Neuronal stem cell (in vitro differentiated cells): ENCODE results near the gene PHOSPHO1.

ENCODE experiments used
- DNase-seq: peaks from one replicate; pipeline ENCODE4 v3.0.0-alpha.2; 2013; ENCODE audit warnings: low spot score
- H2AFZ ChIP-seq: one replicate; pipeline ENCODE4 v1.6.1; 2013; ENCODE audit warnings: mild to moderate bottlenecking, low read length, inconsistent platforms
- H2AK5ac ChIP-seq: 2 replicates; pipeline ENCODE4 v1.6.1; 2013; ENCODE audit warnings: low read depth, mild to moderate bottlenecking, inconsistent platforms, low read length, moderate library complexity, mixed read lengths
- H2BK120ac ChIP-seq: 2 replicates; pipeline ENCODE4 v1.6.1; 2013; ENCODE audit warnings: low read depth, mild to moderate bottlenecking, inconsistent platforms, low read length, moderate library complexity, mixed read lengths
- H2BK12ac ChIP-seq: one replicate; pipeline ENCODE4 v1.6.1; 2013; ENCODE audit warnings: low read length, inconsistent platforms
- H2BK15ac ChIP-seq: 2 replicates; pipeline ENCODE4 v1.6.1; 2013; ENCODE audit warnings: mild to moderate bottlenecking, low read length, inconsistent platforms, mixed read lengths
- H2BK5ac ChIP-seq: one replicate; pipeline ENCODE4 v1.6.1; 2013; ENCODE audit warnings: inconsistent platforms, mild to moderate bottlenecking, low read length, moderate library complexity
- H3K14ac ChIP-seq: one replicate; pipeline ENCODE4 v1.6.1; 2013; ENCODE audit warnings: low read length, inconsistent platforms
- H3K18ac ChIP-seq: 2 replicates; pipeline ENCODE4 v1.6.1; 2013; ENCODE audit warnings: low read length, inconsistent platforms
- H3K23ac ChIP-seq: 2 replicates; pipeline ENCODE4 v1.6.1; 2013; ENCODE audit warnings: low read depth, mild to moderate bottlenecking, mixed read lengths, low read length, inconsistent platforms; ENCODE audit not compliant: poor library complexity
- H3K27ac ChIP-seq: replicated peaks from 3 replicates; pipeline ENCODE4 v1.5.1; 2013; ENCODE audit warnings: low read length, inconsistent platforms
- H3K27me3 ChIP-seq, 3 experiments: 2 replicates each; pipeline ENCODE4 v1.6.1; 2013; ENCODE audit warnings: low read length in 3 of 3, mild to moderate bottlenecking in 2 of 3, inconsistent platforms in 1 of 3, low read depth in 1 of 3, mixed read lengths in 1 of 3, moderate library complexity in 1 of 3; ENCODE audit not compliant: control insufficient read depth in 3 of 3, insufficient read depth in 3 of 3
- H3K36me3 ChIP-seq, 2 donors: replicated peaks in 1 of 2; 2 replicates each; pipeline ENCODE4 v1.6.1; 2013; ENCODE audit warnings: low read length in 2 of 2; ENCODE audit not compliant: control insufficient read depth in 2 of 2, insufficient read depth in 2 of 2
- H3K4ac ChIP-seq: 2 replicates; pipeline ENCODE4 v1.6.1; 2013; ENCODE audit warnings: inconsistent platforms, mild to moderate bottlenecking, low read length, moderate library complexity
- H3K4me1 ChIP-seq, 2 donors: 1 replicate in 1 of 2; 2 replicates in 1 of 2; pipeline ENCODE4 v1.6.1; 2013; ENCODE audit warnings: low read length in 2 of 2, low read depth in 1 of 2; ENCODE audit not compliant: control insufficient read depth in 2 of 2, insufficient read depth in 1 of 2
- H3K4me2 ChIP-seq: one replicate; pipeline ENCODE4 v1.6.1; 2013; ENCODE audit warnings: mild to moderate bottlenecking, low read length, inconsistent platforms; ENCODE audit not compliant: insufficient read depth, poor library complexity, severe bottlenecking
- H3K4me3 ChIP-seq, 2 donors: 2 replicates each; pipeline ENCODE4 v1.5.1; 2013; ENCODE audit warnings: low read length in 2 of 2, mild to moderate bottlenecking in 2 of 2, inconsistent platforms in 1 of 2, moderate library complexity in 1 of 2
- H3K79me1 ChIP-seq: one replicate; pipeline ENCODE4 v1.6.1; 2013; ENCODE audit warnings: low read depth, mild to moderate bottlenecking, inconsistent platforms, low read length, moderate library complexity
- H3K9ac ChIP-seq: one replicate; pipeline ENCODE4 v1.6.1; 2013; ENCODE audit warnings: mild to moderate bottlenecking, low read depth, low read length, inconsistent platforms; ENCODE audit not compliant: poor library complexity
- H3K9me3 ChIP-seq, 2 donors: replicated peaks in 1 of 2; 2 replicates each; pipeline versions ENCODE3 to v1.6.1; 2013; ENCODE audit warnings: low read length in 2 of 2, mild to moderate bottlenecking in 2 of 2, inconsistent platforms in 1 of 2, low read depth in 1 of 2, mixed read lengths in 1 of 2, moderate library complexity in 1 of 2; ENCODE audit not compliant: control insufficient read depth in 2 of 2, insufficient read depth in 1 of 2
- H4K8ac ChIP-seq: one replicate; pipeline ENCODE4 v1.6.1; 2013; ENCODE audit warnings: low read depth, mild to moderate bottlenecking, inconsistent platforms, low read length, moderate library complexity
- H4K91ac ChIP-seq: one replicate; pipeline ENCODE4 v1.6.1; 2013; ENCODE audit warnings: low read length, low read depth, mild to moderate bottlenecking, inconsistent platforms; ENCODE audit not compliant: poor library complexity
- WGBS, 2 donors: extraction: QIAGEN DNeasy Blood & Tissue Kit; methylation state at CpG; one replicate each; pipeline ENCODE4 v1.1.7; 2013; ENCODE audit warnings: missing lambda C conversion rate in 2 of 2, mixed read lengths in 1 of 2; ENCODE audit not compliant: insufficient read length in 2 of 2, insufficient replicate concordance in 1 of 2; ENCODE audit errors: extremely low coverage in 2 of 2; 5-methylcytosine and 5-hydroxymethylcytosine counted together

The PHOSPHO1 gene

DNA sequence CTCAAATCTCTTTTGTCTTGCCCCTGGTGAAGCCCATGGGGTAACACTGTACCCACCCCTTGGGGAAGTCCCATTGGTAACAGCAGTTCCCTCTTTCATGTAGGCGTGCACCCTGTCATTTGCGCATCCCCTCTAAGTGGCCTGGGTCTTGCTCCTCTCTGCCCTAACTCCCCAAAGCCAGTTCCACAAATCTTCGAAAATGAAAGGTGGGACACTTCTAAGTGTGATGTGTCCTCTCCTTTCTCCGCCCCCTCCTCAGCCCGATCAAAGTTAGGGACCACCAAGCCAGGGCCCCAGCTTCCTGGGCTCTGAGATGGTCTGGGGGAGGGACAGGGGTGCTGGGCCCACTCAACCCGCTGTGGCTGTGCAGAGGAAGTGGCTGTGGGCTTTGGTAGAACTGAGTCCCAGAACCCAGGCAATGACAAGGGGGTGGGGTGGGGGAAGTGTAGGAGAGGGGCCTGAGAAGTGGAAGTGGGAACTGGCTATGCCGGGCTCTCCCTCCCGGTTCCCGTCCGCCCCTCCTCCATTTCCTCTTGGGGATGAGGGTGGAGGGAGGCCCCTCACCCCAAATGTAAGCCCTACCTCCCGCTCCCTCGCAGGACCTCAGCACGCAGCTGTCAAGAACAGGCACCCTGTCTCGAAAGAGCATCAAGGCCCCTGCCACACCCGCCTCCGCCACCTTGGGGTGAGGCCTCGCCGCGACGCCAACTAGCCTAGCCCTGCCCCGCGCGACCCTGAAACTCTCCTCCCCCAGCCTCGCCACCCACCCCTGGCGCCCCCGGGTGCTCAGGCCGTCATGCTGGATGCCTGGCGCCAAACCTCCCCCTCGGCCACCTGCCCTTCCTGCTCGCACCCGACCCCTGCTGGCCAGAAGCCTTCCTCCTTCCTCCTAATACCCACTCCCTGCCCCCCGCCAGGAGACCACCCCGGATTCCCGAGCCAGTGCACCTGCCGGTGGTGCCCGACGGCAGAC, 11.4 kb downstream of the PHOSPHO1 start:
- Histone ChIP-seq H2AK5ac (peak overlapping the region; percentile 70), H3K4ac (no peak overlapping the region), H2AFZ (no peak overlapping the region), H3K4me1 (peaks cover 0 to 10% of the 10 kb centered on the region in 2 donors), H3K79me1 (peaks cover 2% of the 10 kb centered on the region), H3K14ac (peak overlapping the region; percentile 56), H3K27me3 (peaks cover 8 to 35% (median 23%) of the 10 kb centered on the region in 3 experiments), H3K4me3 (no peak overlapping the region), H4K91ac (no peak overlapping the region), H2BK15ac (peak overlapping the region; percentile 15), H3K9me3 (no peaks in the 10 kb centered on the region), H3K4me2 (no peak overlapping the region), H3K27ac (no peak overlapping the region), H3K9ac (peak overlapping the region; percentile 60), H3K23ac (peak overlapping the region; percentile 43), H4K8ac (no peak overlapping the region), H3K18ac (peak overlapping the region; percentile 64), H3K36me3 (no peaks in the 10 kb centered on the region), H2BK5ac (no peak overlapping the region), H2BK12ac (no peak overlapping the region), H2BK120ac (no peak overlapping the region)
- no peak for DNase-seq
- WGBS, 2 donors = no CpG with 5 or more reads among the region's 37 CpGs

DNA sequence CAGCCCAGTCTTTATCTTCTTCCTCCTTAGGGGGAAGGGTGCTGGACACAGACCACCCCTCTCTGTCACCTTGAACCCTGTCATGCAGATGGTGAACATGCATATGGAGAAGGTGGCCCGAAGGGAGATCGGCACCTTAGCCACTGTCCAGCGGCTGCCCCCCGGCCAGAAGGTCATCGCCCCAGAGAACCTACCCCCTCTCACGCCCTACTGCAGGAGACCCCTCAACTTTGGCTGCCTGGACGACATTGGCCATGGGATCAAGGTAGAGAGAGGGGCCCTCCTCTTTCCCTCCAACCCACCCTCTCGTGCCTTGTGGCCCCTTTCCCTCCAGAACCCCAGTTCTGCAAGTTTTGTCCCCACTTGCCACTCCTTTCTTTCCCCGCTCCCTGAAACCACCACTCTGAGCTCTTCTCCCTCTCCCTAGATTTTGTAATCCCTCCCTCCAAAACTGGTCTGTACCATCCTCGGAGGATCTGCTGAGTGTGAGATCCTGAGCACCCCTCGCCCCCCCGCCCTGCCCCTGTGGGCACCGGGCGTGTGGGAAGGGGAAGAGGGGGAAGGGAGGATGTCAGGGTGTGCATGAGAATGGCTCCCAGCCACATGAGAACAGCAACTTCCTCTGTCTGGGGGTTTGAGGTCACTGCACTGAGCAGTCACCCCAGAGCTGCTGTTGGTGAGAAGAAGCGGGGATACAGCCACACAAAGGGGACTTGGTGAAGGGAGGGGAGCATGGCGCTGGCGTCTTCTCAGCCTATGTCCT, 12.8 kb downstream of the PHOSPHO1 start:
- no peak overlapping the region for H3K9ac ChIP-seq
- DNase-seq = no peak
- no CpG with 5 or more reads among the region's 17 CpGs for WGBS, 2 donors

DNA sequence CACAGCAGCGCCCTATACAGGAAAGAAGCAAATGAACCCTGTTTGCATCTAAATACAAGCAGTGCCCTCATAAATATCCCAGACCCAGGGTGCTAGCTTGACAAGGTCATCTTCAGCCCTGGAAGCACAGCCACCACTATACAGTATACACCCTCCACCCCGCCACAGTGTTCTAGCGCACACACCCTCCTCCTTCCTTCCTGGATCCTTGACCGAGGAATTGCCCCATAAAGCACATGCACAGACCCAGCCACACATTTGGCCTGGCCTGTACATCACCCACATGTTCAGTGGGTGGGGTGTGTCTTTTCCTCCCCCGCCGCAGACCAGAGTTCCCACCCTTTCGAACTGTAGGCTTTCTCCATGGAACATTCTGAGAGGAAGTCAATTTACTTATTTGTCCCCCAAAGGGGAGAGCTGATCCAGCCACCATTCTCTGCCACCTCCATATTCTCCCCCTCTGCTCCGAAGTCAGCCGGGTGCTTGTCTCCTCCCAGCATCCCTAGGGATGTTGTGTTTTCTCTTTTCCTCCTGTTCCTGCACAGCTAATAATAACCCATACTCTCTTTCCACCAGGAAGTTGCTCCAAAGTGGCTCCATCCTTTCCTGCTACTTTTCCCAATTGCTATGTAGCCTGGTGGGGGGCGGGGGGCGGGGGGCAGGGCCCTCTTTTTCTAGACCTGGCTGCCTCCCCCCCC, 13.5 kb downstream of the PHOSPHO1 start:
- Histone ChIP-seq H2BK12ac (peak overlapping the region; percentile 58), H2BK5ac (no peak overlapping the region), H3K79me1 (peaks cover 2% of the 10 kb centered on the region), H3K18ac (no peak overlapping the region), H3K27me3 (peaks cover 0 to 24% (median 3%) of the 10 kb centered on the region in 3 experiments), H3K23ac (no peak overlapping the region), H2AK5ac (peak overlapping the region; percentile 88), H3K27ac (no peak overlapping the region), H4K91ac (no peak overlapping the region), H3K4me1 (no peaks in the 10 kb centered on the region), H2BK15ac (no peak overlapping the region), H3K14ac (no peak overlapping the region), H3K36me3 (no peaks in the 10 kb centered on the region), H3K4me3 (no peak overlapping the region), H3K4ac (no peak overlapping the region), H2BK120ac (no peak overlapping the region), H4K8ac (no peak overlapping the region), H3K9me3 (no peaks in the 10 kb centered on the region), H3K9ac (no peak overlapping the region), H2AFZ (no peak overlapping the region), H3K4me2 (no peak overlapping the region)
- no CpG with 5 or more reads among the region's 11 CpGs for WGBS, 2 donors
- no peak for DNase-seq

More for the DNA sequence above, 12.8 kb downstream of the PHOSPHO1 start:
- Histone ChIP-seq H2BK12ac (no peak overlapping the region), H3K18ac (peak overlapping the region; percentile 57), H3K27ac (no peak overlapping the region), H3K36me3 (no peaks in the 10 kb centered on the region), H2AFZ (no peak overlapping the region), H4K91ac (no peak overlapping the region), H2AK5ac (peak overlapping the region; percentile 94), H3K14ac (no peak overlapping the region), H2BK120ac (no peak overlapping the region), H3K23ac (peak overlapping the region; percentile 11), H3K4me3 (no peak overlapping the region), H3K4me2 (no peak overlapping the region), H2BK5ac (peak overlapping the region; percentile 16), H3K4ac (no peak overlapping the region), H2BK15ac (no peak overlapping the region), H3K9me3 (no peaks in the 10 kb centered on the region), H3K27me3 (peaks cover 0 to 25% (median 9%) of the 10 kb centered on the region in 3 experiments), H4K8ac (no peak overlapping the region), H3K79me1 (peaks cover 2% of the 10 kb centered on the region), H3K4me1 (no peaks in the 10 kb centered on the region)
